HuH-7.5 (cell line): ENCODE measurements around the gene IL9.

Experiments used
- DNase-seq: peaks from one replicate; pipeline ENCODE4 v3.0.0; 2011; ENCODE audit warnings: low spot score

Gene IL9

GRCh38 chr5:135891268-135891667 lies 4.4 kb downstream of the IL9 start:
- no peak for DNase-seq

GRCh38 chr5:135890867-135891266 lies 4.8 kb downstream of the IL9 start:
- DNase-seq = no peak

DNA sequence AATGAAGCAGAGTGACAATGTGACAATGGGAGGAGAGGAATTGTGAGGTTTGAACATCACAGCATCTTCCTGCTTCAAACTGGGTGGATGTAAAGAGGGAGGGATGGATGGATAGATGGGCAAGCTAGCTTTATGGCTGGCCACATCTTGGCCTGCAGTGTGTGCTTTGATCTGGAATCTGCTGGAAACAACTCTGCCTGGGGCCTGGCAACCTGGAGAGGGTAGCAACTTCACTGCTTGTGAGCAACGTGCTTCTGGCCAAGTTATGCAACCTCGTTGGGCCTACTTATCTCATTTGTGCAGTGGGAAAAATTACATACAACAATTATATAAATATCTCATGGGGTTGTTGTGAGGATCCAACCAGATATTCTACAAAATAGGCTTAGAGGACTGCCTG lies 5.3 kb downstream of the IL9 start:
- no peak for DNase-seq

GRCh38 chr5:135887881-135888614 lies 7.6 kb downstream of the IL9 start:
- no peak for DNase-seq

DNA sequence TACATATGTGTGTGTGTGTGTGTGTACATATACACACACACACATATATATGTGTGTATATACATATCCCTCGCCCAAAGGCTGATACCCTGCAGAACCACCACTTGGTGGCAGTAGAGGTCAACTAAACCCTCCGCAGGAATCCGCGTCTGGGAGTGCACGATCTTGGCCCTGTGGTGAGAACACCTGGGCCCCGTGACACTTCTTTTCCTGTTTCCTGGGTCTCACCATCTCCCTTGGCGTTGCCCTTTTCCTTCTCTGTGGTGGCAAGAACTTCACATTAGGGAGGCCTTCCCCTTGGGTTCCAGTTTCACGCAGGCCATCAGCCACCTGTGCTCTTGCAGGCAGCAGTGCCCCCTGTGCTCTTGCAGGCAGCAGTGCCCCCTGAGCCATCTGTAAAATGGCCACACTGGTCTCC lies 8.2 kb downstream of the IL9 start:
- peak; percentile 49 for DNase-seq

DNA sequence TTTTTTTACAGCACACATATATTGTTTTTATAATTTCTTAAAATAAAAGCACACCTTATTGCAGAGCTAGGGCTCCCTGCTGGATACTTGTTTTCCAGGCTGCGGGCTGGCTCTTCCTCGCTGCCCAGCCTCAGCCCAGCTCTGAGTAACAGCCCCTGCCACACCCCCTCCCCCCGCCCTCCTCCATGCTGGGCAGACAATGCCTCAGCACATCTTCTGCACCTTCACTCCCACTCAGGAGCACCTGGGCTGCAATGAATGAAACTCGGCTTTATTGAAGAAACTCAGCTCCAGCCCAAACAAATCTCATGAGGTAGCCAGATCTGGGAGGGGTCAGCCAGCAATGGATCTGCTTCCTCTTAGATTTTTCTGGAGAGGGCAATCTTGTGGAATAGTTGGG lies 9.5 kb downstream of the IL9 start:
- DNase-seq = no peak

GRCh38 chr5:135885031-135885430 lies 10.6 kb downstream of the IL9 start:
- no peak for DNase-seq

GRCh38 chr5:135883441-135883840 lies 12.2 kb downstream of the IL9 start:
- no peak for DNase-seq

- no peak for DNase-seq
Measured at GRCh38 chr5:135883026-135883425, 12.6 kb downstream of the IL9 start.

- no peak for DNase-seq
Measured at GRCh38 chr5:135881819-135882218, 13.8 kb downstream of the IL9 start.

DNA sequence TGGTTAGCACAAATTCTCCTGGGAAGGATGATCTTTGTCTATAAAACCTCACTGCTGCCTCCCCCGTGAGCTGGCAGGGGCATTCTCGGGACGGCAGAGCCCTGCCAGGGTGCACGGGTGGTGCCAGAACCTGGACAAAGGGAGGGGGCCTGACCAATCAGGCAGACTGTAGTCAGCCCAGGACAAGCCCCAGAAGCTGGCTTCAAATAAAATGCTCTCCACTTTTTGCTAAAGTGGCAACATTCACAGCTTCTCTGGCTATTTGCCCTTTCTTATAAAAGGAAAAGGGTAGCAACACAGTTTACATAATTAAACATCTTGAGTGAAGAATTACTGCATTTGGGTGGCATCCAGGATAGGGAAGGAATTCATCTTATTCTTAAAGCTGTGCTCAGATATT lies 14.4 kb downstream of the IL9 start:
- no peak for DNase-seq

DNA sequence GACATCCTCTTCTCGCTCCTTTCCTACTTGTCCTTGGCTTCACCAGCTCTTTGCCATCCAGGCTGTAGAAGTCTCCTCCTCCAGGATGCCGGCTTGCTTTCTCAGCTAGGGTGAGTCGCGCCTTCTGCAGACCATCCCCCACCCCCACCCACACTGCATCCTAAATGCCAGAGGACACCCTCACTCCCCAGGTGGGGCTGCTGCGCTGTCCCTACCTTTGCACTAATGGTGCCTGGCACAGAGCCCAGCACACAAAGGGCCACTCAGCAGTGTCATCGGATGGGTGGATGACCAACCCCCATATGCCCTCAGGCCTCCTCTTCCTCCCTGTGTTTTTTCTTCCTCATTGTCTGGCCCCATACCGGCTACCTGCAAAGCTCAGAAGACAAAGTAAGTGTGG lies 14.8 kb downstream of the IL9 start:
- no peak for DNase-seq

DNA sequence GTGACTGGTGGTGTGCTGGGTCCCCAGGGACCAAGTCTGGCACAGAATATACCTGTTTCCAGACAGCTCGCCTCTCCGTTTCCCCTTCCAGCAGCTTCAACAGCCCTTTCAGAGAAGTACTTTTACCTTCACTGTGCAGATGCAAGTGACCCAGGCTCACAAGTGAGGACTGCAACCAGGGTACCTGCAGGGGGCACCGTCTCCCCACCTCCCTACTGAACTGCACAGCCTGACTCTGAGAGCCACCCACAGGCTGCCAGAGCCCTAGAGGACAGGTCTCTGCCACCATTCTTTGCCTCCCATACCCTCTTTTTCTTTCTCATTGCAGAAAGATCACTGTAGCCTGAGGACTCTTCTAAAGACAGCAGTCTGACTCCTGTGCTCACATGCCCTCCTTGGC lies 15.4 kb downstream of the IL9 start:
- DNase-seq = peak; percentile 52

GRCh38 chr5:135879591-135879990 lies 16.1 kb downstream of the IL9 start:
- DNase-seq = no peak

DNA sequence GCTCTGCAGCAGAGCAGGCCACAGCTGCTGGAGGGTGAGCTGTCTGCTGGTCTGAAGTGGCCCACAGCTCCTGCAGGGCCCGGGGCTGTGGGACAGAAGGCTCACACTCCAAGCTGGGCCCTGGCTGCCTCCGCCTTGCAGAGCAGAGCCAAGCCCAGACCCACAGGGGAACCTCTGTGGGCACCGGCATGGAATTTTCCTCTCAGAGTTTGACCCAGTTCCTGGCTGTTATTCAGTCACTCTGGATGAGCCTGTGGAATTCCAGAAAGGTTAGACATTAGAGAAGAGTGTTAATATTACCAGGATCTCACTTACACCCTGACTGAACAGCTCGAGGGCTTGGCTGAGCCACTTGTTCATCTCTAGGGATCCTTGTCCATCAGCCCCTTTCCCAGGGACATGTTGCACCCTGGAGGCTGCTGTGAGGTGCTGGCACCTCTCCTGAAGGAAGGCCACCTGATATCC lies 17.5 kb downstream of the IL9 start:
- DNase-seq = no peak

DNA sequence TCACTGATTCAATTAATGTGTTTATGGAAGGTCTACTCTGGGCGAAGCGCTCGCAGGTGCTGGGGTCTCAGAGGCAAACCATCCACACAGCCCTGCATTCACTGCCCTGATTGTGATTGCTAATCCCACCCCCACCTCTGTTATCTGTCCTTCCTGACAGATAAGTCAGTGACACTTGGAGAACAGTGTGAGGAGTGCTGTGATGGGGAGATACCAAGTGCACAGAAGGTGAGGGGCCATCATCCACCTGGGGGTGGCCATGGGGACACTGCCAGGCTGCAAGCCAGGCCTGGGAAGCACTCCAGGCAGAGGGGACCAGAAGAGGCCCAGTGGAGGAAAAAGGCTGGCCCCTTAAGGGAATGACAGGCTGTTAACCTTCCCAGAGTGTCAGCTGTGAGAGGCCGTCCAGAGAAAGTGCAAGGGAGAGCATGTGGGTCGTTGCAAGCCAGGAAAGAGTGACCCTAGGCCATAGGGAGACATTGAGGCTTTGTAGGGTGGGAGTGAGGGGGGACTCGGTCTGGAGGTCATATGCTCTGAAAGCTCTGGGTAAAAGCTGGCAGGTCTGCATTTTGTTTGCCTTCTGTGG lies 18.0 kb downstream of the IL9 start:
- DNase-seq = no peak

GRCh38 chr5:135876146-135876545 lies 19.5 kb downstream of the IL9 start:
- no peak for DNase-seq

DNA sequence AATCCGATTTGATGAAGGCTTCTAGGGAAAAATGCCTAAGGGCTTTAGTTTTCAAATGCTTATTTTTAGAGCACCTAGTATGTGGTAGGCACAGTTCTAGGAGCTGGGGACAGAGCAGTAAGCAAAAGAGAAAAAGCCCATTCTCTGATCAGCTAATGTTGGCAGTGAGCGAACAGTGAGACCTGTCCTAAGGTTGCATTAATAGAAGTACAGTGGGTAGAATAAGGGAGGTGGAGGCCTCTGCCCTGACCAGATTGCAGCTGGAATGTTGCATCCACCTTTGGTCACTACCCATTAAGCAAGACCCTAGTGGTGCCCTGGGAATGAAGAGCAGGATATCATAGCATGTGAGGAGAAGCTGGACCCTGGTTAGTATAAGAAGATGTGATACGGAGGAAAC lies 20.1 kb downstream of the IL9 start:
- no peak for DNase-seq

GRCh38 chr5:135874461-135874860 lies 21.2 kb downstream of the IL9 start:
- DNase-seq = no peak

DNA sequence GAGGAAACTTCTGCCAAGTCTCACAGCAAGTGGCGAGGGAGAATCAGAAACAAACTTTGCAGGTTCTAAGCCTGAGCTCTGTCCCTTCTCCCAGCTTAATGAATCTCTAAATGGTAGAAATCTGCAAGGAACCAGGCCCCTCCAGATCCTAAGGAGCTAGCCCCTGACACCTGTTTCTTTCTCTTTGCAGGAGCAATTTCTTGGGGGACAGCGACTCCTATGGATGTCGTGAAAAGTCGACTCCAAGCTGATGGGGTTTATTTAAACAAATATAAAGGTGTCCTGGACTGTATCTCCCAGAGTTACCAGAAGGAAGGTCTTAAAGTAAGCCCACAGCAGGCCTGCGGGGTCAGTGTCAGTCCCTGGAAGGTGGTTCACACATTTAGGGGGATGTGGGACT lies 21.8 kb downstream of the IL9 start:
- no peak for DNase-seq

DNA sequence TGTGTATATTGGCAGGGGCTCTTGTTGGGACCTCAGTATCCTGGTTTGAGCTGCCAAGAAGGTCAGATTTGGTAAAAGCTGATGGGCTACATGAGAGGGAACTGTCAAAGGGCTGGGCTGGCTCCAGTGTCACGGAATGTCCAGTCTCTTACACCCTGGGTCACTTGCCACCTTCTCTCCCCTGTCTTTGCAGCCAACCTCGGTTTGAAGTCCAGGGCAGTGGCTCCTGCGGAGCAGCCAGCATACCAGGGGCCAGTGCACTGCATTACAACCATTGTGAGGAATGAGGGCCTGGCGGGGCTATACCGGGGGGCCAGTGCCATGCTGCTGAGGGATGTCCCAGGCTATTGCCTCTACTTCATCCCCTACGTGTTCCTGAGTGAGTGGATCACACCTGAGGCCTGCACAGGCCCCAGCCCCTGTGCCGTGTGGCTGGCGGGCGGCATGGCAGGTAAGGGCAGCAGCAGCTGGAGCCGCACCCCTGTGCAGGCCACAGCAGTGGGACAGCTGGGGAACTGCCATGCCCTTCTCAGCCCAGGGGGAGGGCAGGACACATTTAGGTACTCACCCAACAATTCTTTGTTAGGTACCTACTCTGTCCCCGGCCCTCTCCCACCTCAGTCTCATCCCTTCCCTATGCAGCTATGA lies 24.2 kb downstream of the IL9 start:
- no peak for DNase-seq

DNA sequence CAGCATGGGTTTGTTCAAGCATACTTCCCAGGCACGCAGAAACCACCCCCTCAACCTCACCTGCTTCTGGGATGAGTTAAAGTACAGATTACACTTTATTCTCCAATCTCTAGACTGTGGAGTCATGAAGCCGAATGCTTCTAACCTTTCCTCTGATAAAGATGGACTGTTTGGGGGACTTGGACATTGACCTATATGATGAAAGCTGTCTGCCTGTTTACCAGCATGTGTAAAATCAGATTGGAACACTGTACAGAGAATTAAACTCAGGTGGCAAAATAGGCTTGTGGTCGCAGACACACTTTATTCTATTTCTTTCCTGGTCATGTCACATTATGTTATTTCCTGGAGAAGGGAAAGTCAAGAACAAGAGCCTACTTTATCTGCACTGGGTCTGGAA lies 25.7 kb downstream of the IL9 start:
- DNase-seq = no peak

DNA sequence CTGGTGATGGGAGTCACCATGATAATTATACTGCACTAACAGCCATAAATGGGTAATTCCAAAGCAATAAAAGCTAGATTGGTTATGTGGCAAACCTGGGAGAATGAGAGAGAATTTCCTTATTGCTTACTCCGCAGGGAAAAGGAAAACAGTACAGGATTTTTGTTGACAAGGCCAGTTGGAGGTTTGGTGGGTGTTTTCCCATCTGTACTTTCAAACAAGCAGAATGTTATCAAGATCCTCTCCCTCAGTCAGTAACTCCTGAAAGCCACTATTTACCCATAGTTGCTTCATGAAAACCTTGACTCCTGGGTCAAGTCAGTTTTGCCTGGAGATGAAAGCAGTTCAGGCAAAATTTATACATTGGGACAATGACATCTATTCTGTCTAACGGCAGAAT lies 26.4 kb downstream of the IL9 start:
- DNase-seq = no peak

DNA sequence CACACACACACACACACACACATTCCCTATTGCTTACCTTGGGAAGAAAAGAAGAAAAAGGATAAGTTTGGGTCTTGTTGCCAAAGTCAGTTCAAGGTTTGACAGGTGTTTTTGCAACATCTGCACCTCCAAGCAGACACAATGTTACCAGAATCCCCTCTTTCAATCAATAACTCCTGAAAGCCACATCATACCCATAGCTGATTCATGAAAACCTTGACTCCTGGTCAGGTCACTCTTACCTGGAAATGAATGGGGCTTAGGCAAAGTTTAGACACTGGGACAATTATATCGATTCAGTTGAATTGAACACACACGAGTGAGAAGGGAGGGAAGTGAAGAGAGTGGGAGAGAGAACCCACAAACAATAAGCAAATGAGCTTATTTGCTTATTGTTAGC lies 27.0 kb downstream of the IL9 start:
- DNase-seq = no peak
